22Rv1 (cell line): ENCODE results near the gene PBLD.

ENCODE experiments used
- CTCF ChIP-seq: fragments of 450-650 bp; IDR thresholded peaks from 2 replicates; pipeline ENCODE4 v1.5.1; 2017; ENCODE audit warnings: mild to moderate bottlenecking
- ZFX ChIP-seq: fragments of 450-650 bp; IDR thresholded peaks from 2 replicates; pipeline ENCODE4 v1.6.1; 2017; ENCODE audit warnings: antibody characterized with exemption, borderline replicate concordance

DNA sequence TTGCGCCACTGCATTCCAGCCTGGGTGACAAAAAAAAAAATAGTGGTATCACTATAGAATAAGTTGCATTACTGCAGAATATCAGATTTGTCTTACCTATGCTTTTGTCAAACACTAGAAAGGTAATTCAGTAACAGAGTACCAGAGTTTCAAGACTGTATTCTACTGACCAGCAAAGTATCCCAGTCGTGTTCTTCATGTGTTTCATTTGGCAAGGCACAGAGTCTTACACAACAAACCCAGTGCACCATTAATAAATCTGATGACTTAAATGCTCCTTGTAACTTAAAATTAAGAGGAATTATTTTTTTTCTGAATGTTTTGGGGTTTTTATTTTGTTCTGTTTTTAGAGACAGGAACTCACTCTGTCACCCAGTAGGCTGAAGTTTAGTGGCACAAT lies 34.4 kb upstream of the PBLD start:
- TF ChIP-seq CTCF: no peak
- no peak for TF ChIP-seq ZFX
